Measurements from ENCODE around the gene PIBF1.

GRCh38 chr13:73039201-73040108, 257.5 kb downstream of the PIBF1 start:
- TF ChIP-seq, protein P1, sequence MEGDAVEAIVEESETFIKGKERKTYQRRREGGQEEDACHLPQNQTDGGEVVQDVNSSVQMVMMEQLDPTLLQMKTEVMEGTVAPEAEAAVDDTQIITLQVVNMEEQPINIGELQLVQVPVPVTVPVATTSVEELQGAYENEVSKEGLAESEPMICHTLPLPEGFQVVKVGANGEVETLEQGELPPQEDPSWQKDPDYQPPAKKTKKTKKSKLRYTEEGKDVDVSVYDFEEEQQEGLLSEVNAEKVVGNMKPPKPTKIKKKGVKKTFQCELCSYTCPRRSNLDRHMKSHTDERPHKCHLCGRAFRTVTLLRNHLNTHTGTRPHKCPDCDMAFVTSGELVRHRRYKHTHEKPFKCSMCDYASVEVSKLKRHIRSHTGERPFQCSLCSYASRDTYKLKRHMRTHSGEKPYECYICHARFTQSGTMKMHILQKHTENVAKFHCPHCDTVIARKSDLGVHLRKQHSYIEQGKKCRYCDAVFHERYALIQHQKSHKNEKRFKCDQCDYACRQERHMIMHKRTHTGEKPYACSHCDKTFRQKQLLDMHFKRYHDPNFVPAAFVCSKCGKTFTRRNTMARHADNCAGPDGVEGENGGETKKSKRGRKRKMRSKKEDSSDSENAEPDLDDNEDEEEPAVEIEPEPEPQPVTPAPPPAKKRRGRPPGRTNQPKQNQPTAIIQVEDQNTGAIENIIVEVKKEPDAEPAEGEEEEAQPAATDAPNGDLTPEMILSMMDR (conservative IDR thresholded peaks at IDR 0.05; ENCODE audit: low read depth, low read length), result no peak
- TF ChIP-seq EZH2 (IDR thresholded peaks at IDR 0.05; ENCODE audit: borderline replicate concordance, low read depth, low read length, poor library complexity, severe bottlenecking), result no peak

All from A673 (cell line).